OCI-LY1 (cell line): ENCODE results near the gene TVP23A.

Experiments
- H2AFZ ChIP-seq: fragments of 200-600 bp; sonication (generic), shearing (Covaris generic); 2 replicates; pipeline ENCODE4 v1.6.0; 2014; ENCODE audit warnings: antibody characterized with exemption, mild to moderate bottlenecking, low read length
- H3F3A ChIP-seq: fragments of 200-600 bp; sonication (generic), shearing (Covaris generic); 2 replicates; pipeline ENCODE4 v1.6.0; 2014; ENCODE audit warnings: mild to moderate bottlenecking, antibody characterized with exemption, low read length, moderate library complexity; ENCODE audit not compliant: insufficient read depth
- H3K27ac ChIP-seq: fragments of 200-600 bp; sonication (generic); 2 replicates; pipeline ENCODE4 v1.5.1; 2014; ENCODE audit warnings: low read length, mixed run types, mild to moderate bottlenecking, low read depth; ENCODE audit not compliant: poor library complexity, severe bottlenecking
- H3K27me3 ChIP-seq: fragments of 200-600 bp; sonication (generic); 2 replicates; pipeline ENCODE4 v1.6.0; 2014; ENCODE audit warnings: antibody characterized with exemption, mild to moderate bottlenecking, low read length, moderate library complexity; ENCODE audit not compliant: insufficient read depth
- H3K36me3 ChIP-seq: fragments of 200-600 bp; sonication (generic); 2 replicates; pipeline ENCODE4 v1.6.1; 2014; ENCODE audit warnings: mild to moderate bottlenecking, antibody characterized with exemption, low read length, moderate library complexity, mixed read lengths; ENCODE audit not compliant: insufficient read depth
- H3K4me1 ChIP-seq: fragments of 200-600 bp; sonication (generic); 2 replicates; pipeline ENCODE4 v1.5.1; 2014; ENCODE audit warnings: mild to moderate bottlenecking, low read length, moderate library complexity; ENCODE audit not compliant: insufficient read depth, severe bottlenecking
- H3K4me2 ChIP-seq: fragments of 200-600 bp; sonication (generic), shearing (Covaris generic); 2 replicates; pipeline ENCODE4 v1.6.1; 2014; ENCODE audit warnings: low read length
- H3K4me3 ChIP-seq: fragments of 200-600 bp; sonication (generic); 2 replicates; pipeline ENCODE4 v1.5.1; 2014; ENCODE audit warnings: low read length, low read depth, mild to moderate bottlenecking, mixed read lengths; ENCODE audit not compliant: poor library complexity, severe bottlenecking
- H3K79me2 ChIP-seq: fragments of 200-600 bp; shearing (Covaris generic); 2 replicates; pipeline ENCODE4 v1.6.1; 2016; ENCODE audit warnings: mixed run types, low read length, mixed read lengths; ENCODE audit not compliant: insufficient read depth
- H3K9ac ChIP-seq: fragments of 200-600 bp; sonication (generic), shearing (Covaris generic); 2 replicates; pipeline ENCODE4 v1.6.1; 2014; ENCODE audit warnings: mild to moderate bottlenecking, low read length, mixed read lengths
- H3K9me2 ChIP-seq: fragments of 200-600 bp; sonication (generic), shearing (Covaris generic); 2 replicates; pipeline ENCODE4 v1.6.1; 2014; ENCODE audit warnings: low read depth, mild to moderate bottlenecking, low read length, mixed read lengths
- H3K9me3 ChIP-seq: fragments of 200-600 bp; shearing (Covaris generic); 2 replicates; pipeline ENCODE4 v1.6.1; 2014; ENCODE audit warnings: low read length, mixed read lengths
- H4K20me1 ChIP-seq: fragments of 200-600 bp; sonication (generic), shearing (Covaris generic); 2 replicates; pipeline ENCODE4 v1.6.0; 2016; ENCODE audit warnings: mild to moderate bottlenecking, low read length; ENCODE audit not compliant: insufficient read depth
- CTCF ChIP-seq: fragments of 200-600 bp; sonication (generic), shearing (Covaris generic); IDR thresholded peaks from 2 replicates; pipeline ENCODE4 v1.5.1; 2017; ENCODE audit warnings: mild to moderate bottlenecking, antibody characterized with exemption, low read length, moderate library complexity, mixed read lengths
- EZH2 ChIP-seq: fragments of 200-600 bp; sonication (generic), shearing (Covaris generic); IDR thresholded peaks from 2 replicates; pipeline ENCODE4 v1.8.0; 2017; ENCODE audit warnings: borderline replicate concordance, mixed run types, mild to moderate bottlenecking, antibody characterized with exemption, low read length, moderate library complexity, mixed read lengths

Gene TVP23A

GRCh38 chr16:10776280-10776679, 42.3 kb downstream of the TVP23A start:
- H3K9me2 ChIP-seq, result no peaks in the 10 kb centered on the region
- no peak for TF ChIP-seq EZH2
- TF ChIP-seq CTCF, result no peak
- H3K27ac ChIP-seq, result no peak overlapping the region
- no peak overlapping the region for H3K4me3 ChIP-seq
- H3K9me3 ChIP-seq, result no peaks in the 10 kb centered on the region
- H3K9ac ChIP-seq, result no peak overlapping the region
- no peaks in the 10 kb centered on the region for H3K36me3 ChIP-seq
- H3K27me3 ChIP-seq, result 0 out of 2 replicates have a peak, but pooled peaks cover 17% of the 10 kb centered on the region
- no peaks in the 10 kb centered on the region for H4K20me1 ChIP-seq
- H2AFZ ChIP-seq, result no peak overlapping the region
- H3F3A ChIP-seq, result peaks cover 3% of the 10 kb centered on the region; the same call in 1 of the 2 replicates
- peaks cover 17% of the 10 kb centered on the region for H3K4me1 ChIP-seq
- no peak overlapping the region for H3K4me2 ChIP-seq
- no peaks in the 10 kb centered on the region for H3K79me2 ChIP-seq

GRCh38 chr16:10770907-10771306, 47.7 kb downstream of the TVP23A start:
- H4K20me1 ChIP-seq, result no peaks in the 10 kb centered on the region
- peaks cover 10% of the 10 kb centered on the region for H3K4me1 ChIP-seq
- no peak overlapping the region for H2AFZ ChIP-seq
- peaks cover 5% of the 10 kb centered on the region; the same call in 1 of the 2 replicates for H3K36me3 ChIP-seq
- H3K9me3 ChIP-seq, result no peaks in the 10 kb centered on the region
- peaks cover 3% of the 10 kb centered on the region; the same call in 1 of the 2 replicates for H3F3A ChIP-seq
- no peak overlapping the region for H3K4me2 ChIP-seq
- no peaks in the 10 kb centered on the region for H3K9me2 ChIP-seq
- no peak overlapping the region for H3K4me3 ChIP-seq
- H3K27ac ChIP-seq, result no peak overlapping the region
- no peaks in the 10 kb centered on the region for H3K79me2 ChIP-seq
- no peak overlapping the region for H3K9ac ChIP-seq
- TF ChIP-seq CTCF (no peak), EZH2 (no peak)
- no peaks in the 10 kb centered on the region for H3K27me3 ChIP-seq

- Histone ChIP-seq H3K9ac (no peak overlapping the region), H3K27ac (no peak overlapping the region), H3F3A (no peaks in the 10 kb centered on the region), H3K9me3 (no peaks in the 10 kb centered on the region), H3K4me1 (no peaks in the 10 kb centered on the region), H3K4me3 (no peak overlapping the region), H3K9me2 (no peaks in the 10 kb centered on the region), H3K79me2 (no peaks in the 10 kb centered on the region), H2AFZ (no peak overlapping the region), H3K27me3 (no peaks in the 10 kb centered on the region), H4K20me1 (no peaks in the 10 kb centered on the region), H3K36me3 (peaks cover 14% of the 10 kb centered on the region), H3K4me2 (no peak overlapping the region)
- no peak for TF ChIP-seq CTCF
- TF ChIP-seq EZH2, result no peak
Observed at GRCh38 chr16:10769381-10769780, 49.2 kb downstream of the TVP23A start.
